Keratinocyte (primary cell): ENCODE measurements around the gene CERS1. TPM values are rescaled to one million over a fixed set of nuclear protein-coding genes. Genes with fewer than 3 reads are reported as not detected.

Source experiments
- DNase-seq: peaks from one replicate; pipeline ENCODE4 v3.0.0-alpha.2; 2011; ENCODE audit warnings: low read depth, missing footprints, low spot score
- FAIRE-seq: peaks from 2 replicates; lab custom pipeline; 2011; peaks lifted over from hg19 to GRCh38; lab: Jason Lieb, UNC
- H2AFZ ChIP-seq: 2 replicates; pipeline ENCODE4 v1.6.0; 2012; ENCODE audit warnings: low read length, control low read depth, inconsistent platforms; ENCODE audit not compliant: control insufficient read depth
- H3K27ac ChIP-seq: 2 replicates; pipeline ENCODE4 v1.5.1; 2011; ENCODE audit warnings: low read length; ENCODE audit not compliant: control insufficient read depth, insufficient read depth
- H3K27me3 ChIP-seq: 3 replicates; pipeline ENCODE4 v1.6.0; 2011; ENCODE audit warnings: low read length; ENCODE audit not compliant: control insufficient read depth, insufficient read depth; ENCODE audit errors: extremely low read depth
- H3K36me3 ChIP-seq, 2 experiments: 2 replicates in 1 of 2; 3 replicates in 1 of 2; pipeline ENCODE4 v1.5.1; 2011; ENCODE audit warnings: low read length in 2 of 2, mild to moderate bottlenecking in 1 of 2; ENCODE audit not compliant: control insufficient read depth in 2 of 2, insufficient read depth in 2 of 2; ENCODE audit errors: extremely low read depth in 1 of 2
- H3K4me1 ChIP-seq: 3 replicates; pipeline ENCODE4 v1.5.1; 2011; ENCODE audit warnings: low read length; ENCODE audit not compliant: control insufficient read depth, insufficient read depth; ENCODE audit errors: extremely low read depth
- H3K4me2 ChIP-seq: 3 replicates; pipeline ENCODE4 v1.6.0; 2011; ENCODE audit warnings: low read depth, low read length; ENCODE audit not compliant: control insufficient read depth, insufficient read depth; ENCODE audit errors: extremely low read depth
- H3K4me3 ChIP-seq, 3 experiments: fragments of 200-600 bp in 1 of 3; sonication (generic) in 1 of 3; 2 replicates in 2 of 3; 3 replicates in 1 of 3; pipeline ENCODE4 v1.5.1; 2011 to 2016; ENCODE audit warnings: low read length in 3 of 3, mild to moderate bottlenecking in 3 of 3, control low read depth in 2 of 3, inconsistent platforms in 1 of 3, low read depth in 1 of 3, mixed read lengths in 1 of 3, mixed run types in 1 of 3, moderate library complexity in 1 of 3; ENCODE audit not compliant: control insufficient read depth in 2 of 3, insufficient read depth in 2 of 3; ENCODE audit errors: extremely low read depth in 1 of 3
- H3K79me2 ChIP-seq: 2 replicates; pipeline ENCODE4 v1.6.0; 2012; ENCODE audit warnings: low read length; ENCODE audit not compliant: control insufficient read depth, insufficient read depth
- H3K9ac ChIP-seq: 3 replicates; pipeline ENCODE4 v1.6.0; 2011; ENCODE audit warnings: low read length; ENCODE audit not compliant: control insufficient read depth, insufficient read depth; ENCODE audit errors: extremely low read depth
- H3K9me1 ChIP-seq: 3 replicates; pipeline ENCODE4 v1.6.0; 2011; ENCODE audit warnings: low read length; ENCODE audit not compliant: control insufficient read depth, insufficient read depth; ENCODE audit errors: extremely low read depth
- H3K9me3 ChIP-seq: 2 replicates; pipeline ENCODE4 v1.5.1; 2012; ENCODE audit warnings: low read depth, low read length; ENCODE audit not compliant: control insufficient read depth
- H4K20me1 ChIP-seq: 3 replicates; pipeline ENCODE4 v1.6.0; 2011; ENCODE audit warnings: low read length; ENCODE audit not compliant: control insufficient read depth, insufficient read depth; ENCODE audit errors: extremely low read depth
- CTCF ChIP-seq, 3 experiments: IDR thresholded peaks in 1 of 3; conservative IDR thresholded peaks in 1 of 3; optimal IDR thresholded peaks in 1 of 3; 2 replicates in 2 of 3; 3 replicates in 1 of 3; pipeline versions ENCODE3 to v1.5.1; 2011; ENCODE audit warnings: low read length in 3 of 3, mild to moderate bottlenecking in 3 of 3, moderate library complexity in 2 of 3, control low read depth in 1 of 3, inconsistent platforms in 1 of 3; ENCODE audit not compliant: insufficient read depth in 2 of 3; ENCODE audit errors: extremely low read depth in 1 of 3
- EZH2 ChIP-seq: IDR thresholded peaks from one replicate; pipeline ENCODE4 v1.6.1; 2012; ENCODE audit warnings: inconsistent platforms, mild to moderate bottlenecking, low read length, moderate library complexity
- dilution Hi-C: fragments of 300-500 bp; cut with MboI; formaldehyde crosslinking; loops from one replicate; pipeline ENCODE4 v1.7.0; 2020; ENCODE audit warnings: low sequenced_read_pairs; ENCODE audit not compliant: extremely low pct_ligation_motif_present
- polyA plus RNA-seq, 5 experiments: library from polyadenylated mRNA; depleted of rRNA in 3 of 5; stranded (reverse) in 3 of 5; stranded (forward) in 1 of 5; unstranded in 1 of 5; fragments of >200 nt; gene quantifications; 1 replicate in 1 of 5; 2 replicates in 3 of 5; 3 replicates in 1 of 5; pipeline versions ENCODE4 v1.2.1 to v1.2.3, GENCODE V29; 2011 to 2012; ENCODE audit warnings: missing spikeins in 2 of 5, low read depth in 1 of 5, low replicate concordance in 1 of 5

Gene CERS1
- polyA plus RNA-seq, 1 donor (not counting 4 experiments of a cell fraction or from before 2014, with no cell fraction given), result 0.09 TPM

GRCh38 chr19:18846862-18847548, 49.0 kb downstream of the CERS1 start:
- Histone ChIP-seq H3K9me1 (peaks cover 12% of the 10 kb centered on the region), H2AFZ (no peak overlapping the region), H3K4me2 (no peak overlapping the region), H3K4me1 (peaks cover 40% of the 10 kb centered on the region), H3K4me3 (no peak overlapping the region), H3K9ac (no peak overlapping the region), H3K27ac (no peak overlapping the region), H3K27me3 (no peaks in the 10 kb centered on the region), H3K36me3 (peaks cover 20 to 31% of the 10 kb centered on the region in 2 experiments), H4K20me1 (peaks cover 61% of the 10 kb centered on the region), H3K79me2 (peaks cover 83% of the 10 kb centered on the region), H3K9me3 (no peaks in the 10 kb centered on the region)
- TF ChIP-seq EZH2, result no peak
- TF ChIP-seq CTCF (optimal IDR thresholded peaks at IDR 0.05 in 1 of 3, IDR thresholded peaks at IDR 0.05 in 1 of 3, conservative IDR thresholded peaks at IDR 0.05 in 1 of 3; ENCODE audit: extremely low read depth in 1 of 3, insufficient read depth in 2 of 3, low read length in 3 of 3), result peak; percentile 86 to 89 (median 87)
- FAIRE-seq (peak; percentile 79), DNase-seq (no peak)
- dilution Hi-C loops, result no loop called here

- Histone ChIP-seq H3K4me3 (no peak overlapping the region), H4K20me1 (peaks cover 71% of the 10 kb centered on the region), H3K9me1 (peaks cover 12% of the 10 kb centered on the region), H3K27ac (no peak overlapping the region), H3K4me2 (no peak overlapping the region), H3K4me1 (peaks cover 39% of the 10 kb centered on the region), H3K36me3 (peaks cover 18 to 25% of the 10 kb centered on the region in 2 experiments), H3K9me3 (no peaks in the 10 kb centered on the region), H3K9ac (no peak overlapping the region), H2AFZ (no peak overlapping the region), H3K27me3 (no peaks in the 10 kb centered on the region), H3K79me2 (peaks cover 90% of the 10 kb centered on the region)
- TF ChIP-seq CTCF (optimal IDR thresholded peaks at IDR 0.05 in 1 of 3, IDR thresholded peaks at IDR 0.05 in 1 of 3, conservative IDR thresholded peaks at IDR 0.05 in 1 of 3; ENCODE audit: extremely low read depth in 1 of 3, insufficient read depth in 2 of 3, low read length in 3 of 3) (no peak), EZH2 (no peak)
- DNase-seq (no peak), FAIRE-seq (no peak)
- dilution Hi-C loops, result no loop called here
Measured at GRCh38 chr19:18845961-18846360, 50.0 kb downstream of the CERS1 start.
